Lung (tissue), 12 donors: ENCODE data around the gene OR8G5. TPM values are rescaled to one million over a fixed set of nuclear protein-coding genes. Genes with fewer than 3 reads are reported as not detected.
"Not testable (repeated sequence)": the region's sequence is repeated elsewhere in the genome, so short reads cannot be mapped to it uniquely, and the experiment has no call there.

Experiments
- ATAC-seq: fragments of 200-7000 bp; cut with Tn5 transposase; one replicate; pipeline ENCODE4 v1.9.1; 2020; ENCODE audit warnings: moderate number of reproducible peaks; ENCODE audit not compliant: insufficient read depth, low FRiP score
- DNase-seq, 3 donors: peaks; one replicate each; pipeline ENCODE4 v3.0.0-alpha.2; 2013 to 2017
- H3K27ac ChIP-seq, 2 donors: one replicate each; pipeline ENCODE4 v1.5.1; 2013; ENCODE audit warnings: mild to moderate bottlenecking in 2 of 2, moderate library complexity in 2 of 2, control low read depth in 1 of 2, inconsistent platforms in 1 of 2, low read depth in 1 of 2, low read length in 1 of 2
- H3K27me3 ChIP-seq, 3 donors: one replicate each; pipeline ENCODE4 v1.5.1; 2013; ENCODE audit warnings: low read length in 2 of 3; ENCODE audit not compliant: control insufficient read depth in 3 of 3, insufficient read depth in 3 of 3
- H3K36me3 ChIP-seq, 4 donors: one replicate each; pipeline ENCODE4 v1.5.1; 2013; ENCODE audit warnings: low read length in 4 of 4, mild to moderate bottlenecking in 1 of 4, moderate library complexity in 1 of 4; ENCODE audit not compliant: control insufficient read depth in 4 of 4, insufficient read depth in 4 of 4
- H3K4me1 ChIP-seq, 5 donors: one replicate each; pipeline ENCODE4 v1.5.1; 2013; ENCODE audit warnings: low read length in 5 of 5, mild to moderate bottlenecking in 2 of 5, moderate library complexity in 1 of 5; ENCODE audit not compliant: control insufficient read depth in 5 of 5, insufficient read depth in 5 of 5
- H3K4me3 ChIP-seq: one replicate; pipeline ENCODE4 v1.5.1; 2013; ENCODE audit warnings: mild to moderate bottlenecking, control low read depth, moderate library complexity
- H3K9ac ChIP-seq, 2 donors: one replicate each; pipeline ENCODE4 v1.5.1; 2013; ENCODE audit warnings: low read length in 2 of 2, control low read depth in 1 of 2; ENCODE audit not compliant: insufficient read depth in 1 of 2
- H3K9me3 ChIP-seq, 4 donors: one replicate each; pipeline ENCODE4 v1.5.1; 2013; ENCODE audit warnings: low read length in 3 of 4, mild to moderate bottlenecking in 1 of 4, moderate library complexity in 1 of 4; ENCODE audit not compliant: control insufficient read depth in 4 of 4, insufficient read depth in 3 of 4
- WGBS, 2 donors: extraction: QIAGEN DNeasy Blood & Tissue Kit; methylation state at CpG; one replicate each; pipeline ENCODE4 v1.1.7; 2013; 5-methylcytosine and 5-hydroxymethylcytosine counted together
- polyA plus RNA-seq, 2 donors: library from polyadenylated mRNA; stranded (reverse); fragments of 200-250 nt; gene quantifications; one replicate each; pipeline ENCODE4 v1.2.1, GENCODE V29; 2013
- total RNA-seq, 2 donors: library from RNA; depleted of rRNA in 1 of 2; stranded (reverse); fragments of >200 nt in 1 of 2; gene quantifications; one replicate each; pipeline ENCODE4 v1.2.1, GENCODE V29; 2014 to 2021
- TF ChIP-seq, protein P1 (sequence below): IDR thresholded peaks from 2 replicates; pipeline ENCODE4 v1.5.1; 2012; ENCODE audit warnings: mild to moderate bottlenecking; ENCODE audit errors: control extremely low read depth, extremely low read depth
- donor health status: control.
- donor health status: control.
- donor health status: Bipolar disorder and iron deficiency.
- donor health status: healthy.
- donor health status: DM: yes; HTN: yes; CAD: no.

Gene OR8G5
- total and polyA plus RNA-seq, 4 donors, result 0.10 to 0.34 (median 0.13) TPM; not detected in 1

DNA sequence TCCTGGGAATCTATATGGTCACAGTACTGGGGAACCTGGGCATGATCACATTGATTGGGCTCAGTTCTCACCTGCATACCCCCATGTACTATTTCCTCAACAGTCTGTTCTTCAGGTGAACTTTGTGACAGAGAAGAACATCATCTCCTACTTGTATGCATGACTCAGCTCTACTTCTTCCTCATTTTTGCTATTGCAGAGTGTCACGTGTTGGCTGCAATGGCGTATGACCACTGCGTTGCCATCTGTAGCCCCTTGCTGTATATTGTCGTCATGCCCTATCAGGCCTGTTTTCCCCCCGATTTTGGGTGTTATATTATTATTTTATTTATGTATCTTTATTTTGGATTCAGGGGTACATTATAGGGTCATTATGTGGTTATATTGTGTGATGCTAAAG, 17.7 kb upstream of the OR8G5 start:
- Histone ChIP-seq H3K4me3 (no peak overlapping the region), H3K4me1 (no peaks in the 10 kb centered on the region), H3K27ac (no peak overlapping the region), H3K9me3 (peaks cover 0 to 2% (median 0%) of the 10 kb centered on the region in 4 donors), H3K27me3 (no peaks in the 10 kb centered on the region), H3K9ac (no peak overlapping the region), H3K36me3 (no peaks in the 10 kb centered on the region)
- TF ChIP-seq, protein P1, sequence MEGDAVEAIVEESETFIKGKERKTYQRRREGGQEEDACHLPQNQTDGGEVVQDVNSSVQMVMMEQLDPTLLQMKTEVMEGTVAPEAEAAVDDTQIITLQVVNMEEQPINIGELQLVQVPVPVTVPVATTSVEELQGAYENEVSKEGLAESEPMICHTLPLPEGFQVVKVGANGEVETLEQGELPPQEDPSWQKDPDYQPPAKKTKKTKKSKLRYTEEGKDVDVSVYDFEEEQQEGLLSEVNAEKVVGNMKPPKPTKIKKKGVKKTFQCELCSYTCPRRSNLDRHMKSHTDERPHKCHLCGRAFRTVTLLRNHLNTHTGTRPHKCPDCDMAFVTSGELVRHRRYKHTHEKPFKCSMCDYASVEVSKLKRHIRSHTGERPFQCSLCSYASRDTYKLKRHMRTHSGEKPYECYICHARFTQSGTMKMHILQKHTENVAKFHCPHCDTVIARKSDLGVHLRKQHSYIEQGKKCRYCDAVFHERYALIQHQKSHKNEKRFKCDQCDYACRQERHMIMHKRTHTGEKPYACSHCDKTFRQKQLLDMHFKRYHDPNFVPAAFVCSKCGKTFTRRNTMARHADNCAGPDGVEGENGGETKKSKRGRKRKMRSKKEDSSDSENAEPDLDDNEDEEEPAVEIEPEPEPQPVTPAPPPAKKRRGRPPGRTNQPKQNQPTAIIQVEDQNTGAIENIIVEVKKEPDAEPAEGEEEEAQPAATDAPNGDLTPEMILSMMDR, result no peak
- 43 to 52% methylated on average over 5 of the region's 5 CpGs for WGBS, 2 donors
- ATAC-seq, result no peak
- DNase-seq, result no peak

DNA sequence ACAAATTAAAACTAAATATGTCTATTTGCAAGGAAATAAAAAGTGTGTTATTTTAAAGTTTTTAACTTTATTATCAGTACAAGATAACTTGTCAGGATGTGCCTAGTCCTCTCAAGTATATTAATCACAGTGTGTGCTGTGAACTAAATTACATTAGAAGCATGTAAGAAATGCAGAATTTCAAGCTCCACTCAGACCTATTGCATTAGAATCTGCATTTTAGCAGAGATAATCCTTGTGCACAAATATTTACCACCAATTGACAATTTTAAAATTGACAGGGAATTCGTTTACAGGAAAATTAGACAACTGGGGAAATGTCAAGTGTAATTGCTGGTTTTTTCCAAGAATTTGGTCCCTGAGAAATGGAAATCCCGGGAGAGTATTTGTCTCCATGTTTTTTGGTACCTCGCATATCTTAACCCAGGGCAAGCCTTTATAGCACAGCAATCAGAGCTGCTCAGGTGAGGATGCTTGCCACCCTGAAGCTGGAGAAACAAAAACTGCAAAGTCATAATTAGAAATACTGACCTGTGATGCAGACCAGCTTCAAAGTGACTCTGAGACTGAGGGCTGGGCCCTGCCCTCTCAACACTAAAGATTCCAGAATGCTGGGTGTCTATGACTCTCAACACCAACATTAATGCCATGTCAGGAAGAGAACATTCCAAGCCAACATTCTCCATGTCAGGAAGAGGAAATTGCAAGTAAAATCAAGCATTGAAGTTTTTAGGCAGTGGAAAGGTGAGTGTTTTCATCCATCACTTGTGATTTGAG, 15.4 kb upstream of the OR8G5 start, which contains the start of gene OR8G1:
Gene OR8G1, plus strand, starts transcription at position 475 of the 777 bp plus-strand sequence. CDS start 8,581 bp downstream, outside the sequence.
- ATAC-seq, result no peak
- WGBS, 2 donors, result 72 to 84% methylated on average over 3 of the region's 3 CpGs
- Histone ChIP-seq H3K27ac (no peak within 1 kb of the TSS), H3K36me3 (no peaks in the 10 kb centered on the region), H3K9me3 (peaks cover 0 to 2% (median 0%) of the 10 kb centered on the region in 4 donors), H3K4me3 (no peak within 1 kb of the TSS), H3K4me1 (no peaks in the 10 kb centered on the region), H3K27me3 (no peaks in the 10 kb centered on the region), H3K9ac (no peak within 1 kb of the TSS)
- TF ChIP-seq, protein P1, result no peak
- DNase-seq, result no peak

DNA sequence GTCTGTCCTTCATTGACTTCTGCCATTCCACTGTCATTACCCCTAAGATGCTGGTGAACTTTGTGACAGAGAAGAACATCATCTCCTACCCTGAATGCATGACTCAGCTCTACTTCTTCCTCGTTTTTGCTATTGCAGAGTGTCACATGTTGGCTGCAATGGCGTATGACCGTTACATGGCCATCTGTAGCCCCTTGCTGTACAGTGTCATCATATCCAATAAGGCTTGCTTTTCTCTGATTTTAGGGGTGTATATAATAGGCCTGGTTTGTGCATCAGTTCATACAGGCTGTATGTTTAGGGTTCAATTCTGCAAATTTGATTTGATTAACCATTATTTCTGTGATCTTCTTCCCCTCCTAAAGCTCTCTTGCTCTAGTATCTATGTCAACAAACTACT, 6.3 kb upstream of the OR8G5 start:
- not testable (repeated sequence) for DNase-seq, H3K9ac ChIP-seq, H3K4me1 ChIP-seq, ATAC-seq, H3K27ac ChIP-seq, H3K4me3 ChIP-seq, H3K27me3 ChIP-seq, H3K36me3 ChIP-seq, H3K9me3 ChIP-seq
- WGBS, 2 donors, result 45 to 54% methylated on average over 3 of the region's 3 CpGs

DNA sequence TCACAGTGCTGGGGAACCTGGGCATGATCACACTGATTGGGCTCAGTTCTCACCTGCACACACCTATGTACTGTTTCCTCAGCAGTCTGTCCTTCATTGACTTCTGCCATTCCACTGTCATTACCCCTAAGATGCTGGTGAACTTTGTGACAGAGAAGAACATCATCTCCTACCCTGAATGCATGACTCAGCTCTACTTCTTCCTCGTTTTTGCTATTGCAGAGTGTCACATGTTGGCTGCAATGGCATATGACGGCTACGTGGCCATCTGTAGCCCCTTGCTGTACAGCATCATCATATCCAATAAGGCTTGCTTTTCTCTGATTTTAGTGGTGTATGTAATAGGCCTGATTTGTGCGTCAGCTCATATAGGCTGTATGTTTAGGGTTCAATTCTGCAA, 8.9 kb downstream of the OR8G5 start:
- H3K36me3 ChIP-seq, H3K27me3 ChIP-seq, H3K9ac ChIP-seq, H3K4me3 ChIP-seq, DNase-seq, H3K27ac ChIP-seq, H3K9me3 ChIP-seq, H3K4me1 ChIP-seq: not testable (repeated sequence)
- WGBS, 2 donors, result 36 to 64% methylated on average over 4 of the region's 4 CpGs
- ATAC-seq, result peak; percentile 19

DNA sequence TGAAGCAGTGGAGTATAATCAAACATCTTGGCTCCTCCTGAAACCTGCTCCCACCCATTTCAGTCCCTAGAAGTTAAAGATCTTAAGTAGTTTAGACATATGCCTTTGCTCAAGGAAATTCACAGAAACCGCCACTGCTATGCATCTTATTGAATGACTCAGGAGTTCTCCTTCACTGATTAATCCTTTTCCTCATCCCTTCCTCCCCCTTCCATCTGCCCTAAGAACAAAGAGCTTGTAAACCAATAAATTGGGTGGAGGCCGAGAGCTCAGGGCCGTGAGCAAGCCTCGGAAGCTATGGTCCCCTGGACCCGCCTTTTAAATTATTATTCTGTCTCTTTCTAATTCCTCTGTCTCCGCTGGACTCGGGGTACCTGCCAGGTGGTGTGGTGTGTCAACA, 14.7 kb downstream of the OR8G5 start:
- 68 to 75% methylated on average over 7 of the region's 7 CpGs for WGBS, 2 donors
- H3K36me3 ChIP-seq, ATAC-seq, H3K27me3 ChIP-seq, H3K4me3 ChIP-seq, DNase-seq, H3K9me3 ChIP-seq, H3K4me1 ChIP-seq, H3K9ac ChIP-seq, H3K27ac ChIP-seq: not testable (repeated sequence)
